Hematopoietic multipotent progenitor cell treated with erythropoietin and hydrocortisone succinate and interleukin-3 and kit ligand, for 6 days (in vitro differentiated cells): ENCODE measurements around the gene ZPR1.
"Not testable (repeated sequence)": the region's sequence is repeated elsewhere in the genome, so short reads cannot be mapped to it uniquely, and the experiment has no call there.

Experiments
- DNase-seq: peaks from one replicate; pipeline ENCODE4 v3.0.0-alpha.2; 2015

Gene ZPR1

GRCh38 chr11:116792144-116792868 lies 4.5 kb upstream of the ZPR1 start:
- no peak for DNase-seq

GRCh38 chr11:116791813-116792143 lies 4.0 kb upstream of the ZPR1 start, which contains the start of gene APOA5:
APOA5 (minus strand) TSS chr11:116791879; CDS start chr11:116791860, 19 bp downstream.
- DNase-seq: no peak

- peak; percentile 83 for DNase-seq
These were observed 3.4 kb upstream of the ZPR1 start for GRCh38 chr11:116791002-116791812.

- DNase-seq: no peak
These were observed 2.6 kb upstream of the ZPR1 start for GRCh38 chr11:116790167-116791001.

GRCh38 chr11:116788975-116789374 lies 1.2 kb upstream of the ZPR1 start:
- no peak for DNase-seq

- no peak for DNase-seq
These were observed 711 bp upstream of the ZPR1 start for GRCh38 chr11:116788534-116788933.

GRCh38 chr11:116787436-116787785 lies 412 bp downstream of the ZPR1 start:
- no peak for DNase-seq

GRCh38 chr11:116786966-116787365 lies 857 bp downstream of the ZPR1 start:
- no peak for DNase-seq

- DNase-seq: no peak
These were observed 1.5 kb downstream of the ZPR1 start for GRCh38 chr11:116786326-116786725.

GRCh38 chr11:116782728-116783127 lies 5.1 kb downstream of the ZPR1 start:
- no peak for DNase-seq

GRCh38 chr11:116778556-116778955 lies 9.3 kb downstream of the ZPR1 start:
- no peak for DNase-seq

- DNase-seq: peak; percentile 68
These were observed 10.8 kb downstream of the ZPR1 start for GRCh38 chr11:116777056-116777455.

- peak; percentile 46 for DNase-seq
These were observed 11.3 kb downstream of the ZPR1 start for GRCh38 chr11:116776522-116776984.

GRCh38 chr11:116775975-116776374 lies 11.8 kb downstream of the ZPR1 start:
- DNase-seq: no peak

GRCh38 chr11:116774661-116775060 lies 13.2 kb downstream of the ZPR1 start:
- peak; percentile 56 for DNase-seq

- peak; percentile 71 for DNase-seq
These were observed 14.4 kb downstream of the ZPR1 start for GRCh38 chr11:116773203-116774097.

- DNase-seq: peak; percentile 93
These were observed 15.2 kb downstream of the ZPR1 start, which contains the start of gene BUD13 for GRCh38 chr11:116772443-116773202. BUD13 (minus strand) TSS chr11:116772987; CDS start chr11:116772964, 23 bp downstream.

GRCh38 chr11:116771935-116772334 lies 15.9 kb downstream of the ZPR1 start:
- DNase-seq: no peak

- no peak for DNase-seq
These were observed 25.7 kb downstream of the ZPR1 start for GRCh38 chr11:116762132-116762531.

GRCh38 chr11:116756044-116756443 lies 31.8 kb downstream of the ZPR1 start:
- not testable (repeated sequence) for DNase-seq

- no peak for DNase-seq
These were observed 37.6 kb downstream of the ZPR1 start for GRCh38 chr11:116750070-116750718.
